Activated CD8-positive, alpha-beta memory T cell treated with anti-CD3 and anti-CD28 coated beads, Interleukin-2, amount 50 U/mL, for 24 hours (primary cell): Measurements from ENCODE around the gene ENTR1.
A peak's percentile ranks its signal among the peaks of the same experiment; 100 is the strongest.
"Not testable (repeated sequence)": the region's sequence is repeated elsewhere in the genome, so short reads cannot be mapped to it uniquely, and the experiment has no call there.

Experiments used
- DNase-seq: peaks from one replicate; pipeline ENCODE4 v3.0.0-alpha.2; 2020; ENCODE audit errors: extremely low read depth

The ENTR1 gene

DNA sequence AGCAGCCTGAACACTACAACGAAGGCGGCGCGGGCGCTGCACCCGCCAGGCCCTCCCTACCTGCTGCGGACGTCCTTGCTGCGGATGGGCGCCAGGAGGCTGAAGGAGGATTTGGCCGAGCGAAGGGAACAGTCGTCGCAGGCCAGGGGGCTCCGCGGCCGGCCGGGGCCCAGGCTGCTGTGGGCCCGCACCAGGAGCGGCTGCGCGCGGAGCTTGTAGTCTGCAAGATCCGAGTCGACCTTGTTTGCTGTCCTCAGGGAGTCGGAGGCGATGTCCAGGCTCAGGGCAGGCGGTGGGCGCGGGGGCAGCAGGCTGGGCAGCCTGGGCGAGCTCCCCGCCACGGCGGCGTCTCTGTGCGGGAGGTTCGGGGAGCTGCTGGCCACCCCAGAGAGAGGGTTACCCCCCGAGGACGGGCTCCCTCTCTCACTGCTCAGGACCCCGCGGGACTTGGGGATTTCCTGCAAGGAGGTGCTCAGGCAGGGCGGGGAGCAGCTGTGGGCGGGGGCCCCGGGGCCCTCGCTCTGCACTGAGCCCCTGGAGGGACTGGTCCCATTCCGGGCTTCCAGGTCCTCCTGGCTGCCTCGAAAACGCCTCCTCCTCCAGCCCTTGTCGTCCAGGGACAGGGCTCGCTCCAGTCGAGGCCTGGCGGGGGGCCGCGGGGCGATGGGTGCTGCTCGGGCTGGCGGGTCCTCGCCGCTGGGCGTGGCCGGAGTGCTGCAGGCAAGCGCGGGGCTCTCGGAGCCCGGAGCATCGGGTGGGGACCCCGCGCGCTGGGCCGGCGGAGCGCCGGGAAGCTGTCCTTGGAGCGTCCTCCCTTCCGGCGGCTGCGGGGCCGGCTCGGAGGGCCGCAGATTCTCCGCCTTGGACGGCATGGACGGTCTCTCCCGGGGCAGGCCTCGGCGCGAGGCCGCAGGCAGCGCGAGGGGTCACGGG is 28.4 kb upstream of the ENTR1 start:
- peak; percentile 10 for DNase-seq

DNA sequence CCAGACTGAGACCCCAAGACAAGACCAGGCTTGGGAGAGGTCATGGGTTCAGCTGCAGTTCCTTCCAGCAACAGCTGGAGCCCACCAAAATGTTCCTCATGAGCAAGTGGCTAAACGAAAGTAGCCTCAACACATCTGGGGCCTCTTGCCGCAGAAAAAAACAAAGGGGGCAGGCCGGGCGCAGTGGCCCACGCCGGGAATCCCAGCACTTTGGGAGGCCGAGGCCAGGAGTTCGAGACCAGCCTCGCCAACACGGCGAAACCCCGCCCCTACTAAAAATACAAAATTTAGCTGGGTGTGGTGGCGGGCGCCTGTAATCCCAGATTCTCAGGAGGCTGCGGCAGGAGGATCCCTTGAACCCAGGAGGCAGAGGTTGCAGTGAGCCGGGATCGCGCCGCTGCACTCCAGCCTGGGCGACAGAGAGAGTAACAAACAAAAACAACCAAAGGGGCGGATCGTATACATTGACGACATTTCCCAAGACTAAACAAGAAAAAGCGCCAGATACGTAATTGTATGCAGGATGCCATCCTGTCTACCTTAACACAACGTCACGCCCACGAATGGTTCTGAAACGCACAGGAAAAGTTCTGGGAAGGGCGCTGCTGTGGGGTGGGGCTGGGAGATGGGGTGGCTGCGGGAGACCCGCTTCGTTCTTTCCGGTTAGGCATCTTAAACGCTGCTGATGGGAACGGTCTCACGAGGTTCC is 27.6 kb upstream of the ENTR1 start:
- no peak for DNase-seq

DNA sequence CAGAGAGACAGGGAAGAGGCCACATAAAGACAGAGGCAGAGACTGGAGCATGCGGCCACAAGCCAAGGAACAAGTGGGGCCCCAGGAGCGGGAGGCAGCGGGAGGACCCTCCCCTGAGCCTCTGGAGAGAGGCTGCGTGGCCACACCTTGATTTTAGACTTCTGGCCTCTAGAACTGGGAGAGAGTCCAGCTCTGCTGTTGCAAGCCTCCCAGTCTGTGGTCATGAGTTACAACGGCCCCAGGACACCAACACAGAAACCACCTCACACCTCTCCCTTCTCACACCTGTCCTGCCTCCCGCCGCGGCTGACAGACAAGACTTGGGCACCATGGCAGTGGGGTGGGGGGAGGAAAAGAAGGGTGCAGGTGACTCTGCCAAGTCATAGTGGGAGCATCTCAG is 27.0 kb upstream of the ENTR1 start:
- no peak for DNase-seq

DNA sequence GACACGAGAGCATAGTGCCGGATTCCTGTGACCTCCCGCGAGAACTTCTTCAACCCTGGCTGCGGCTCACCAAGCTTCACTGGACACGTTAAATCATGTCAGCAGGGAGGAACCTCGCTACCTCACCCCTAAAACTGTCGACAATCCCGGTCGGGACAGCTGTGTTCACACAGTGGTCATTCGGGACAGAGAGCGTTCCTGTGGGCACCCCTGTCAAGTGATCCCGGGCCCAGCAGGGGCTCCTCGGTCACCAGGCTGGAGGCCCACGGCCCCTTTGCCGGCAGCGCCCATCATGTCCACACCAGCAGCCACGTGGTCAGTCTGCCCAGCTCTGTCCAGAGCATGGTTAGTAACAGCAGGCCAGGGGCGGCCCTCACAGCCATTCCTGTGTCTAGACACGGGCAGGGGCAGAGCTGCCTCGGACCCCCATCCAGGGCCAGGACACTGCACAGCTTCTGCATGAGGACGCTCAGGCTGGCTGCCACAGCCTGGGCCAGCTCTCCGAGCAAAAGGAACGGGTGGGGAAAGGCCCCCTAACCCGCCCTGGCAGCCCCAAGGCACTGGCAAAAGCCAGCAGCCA is 25.7 kb upstream of the ENTR1 start:
- DNase-seq, result no peak

DNA sequence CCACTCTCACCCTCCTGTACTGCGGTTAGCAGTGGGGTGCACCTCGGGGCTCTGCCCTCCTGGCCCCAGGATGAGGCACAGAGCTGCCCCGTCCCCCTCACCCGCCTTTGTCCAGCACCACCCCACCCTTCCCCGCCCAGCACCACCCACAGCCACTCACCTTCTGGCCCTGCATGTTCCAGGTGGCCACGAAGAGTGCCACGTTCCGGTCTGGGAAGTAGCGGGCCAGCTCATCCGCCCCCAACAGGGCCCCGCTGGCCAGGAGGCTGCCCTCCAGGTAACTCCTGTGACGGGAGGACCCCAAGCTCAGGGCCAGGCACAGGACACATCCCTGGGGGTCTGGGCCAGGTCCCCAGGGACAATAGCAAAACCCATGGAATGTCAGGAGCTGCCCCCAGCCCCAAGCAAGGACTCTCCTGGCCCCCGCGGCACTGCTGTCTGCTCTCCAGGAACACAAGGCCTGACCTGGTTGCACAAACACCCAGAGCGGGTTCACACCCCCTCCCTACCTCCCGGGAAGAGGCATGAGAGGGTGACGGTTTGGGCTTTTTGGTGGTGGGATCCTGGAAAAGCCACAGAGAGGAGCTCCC is 24.3 kb upstream of the ENTR1 start:
- no peak for DNase-seq

DNA sequence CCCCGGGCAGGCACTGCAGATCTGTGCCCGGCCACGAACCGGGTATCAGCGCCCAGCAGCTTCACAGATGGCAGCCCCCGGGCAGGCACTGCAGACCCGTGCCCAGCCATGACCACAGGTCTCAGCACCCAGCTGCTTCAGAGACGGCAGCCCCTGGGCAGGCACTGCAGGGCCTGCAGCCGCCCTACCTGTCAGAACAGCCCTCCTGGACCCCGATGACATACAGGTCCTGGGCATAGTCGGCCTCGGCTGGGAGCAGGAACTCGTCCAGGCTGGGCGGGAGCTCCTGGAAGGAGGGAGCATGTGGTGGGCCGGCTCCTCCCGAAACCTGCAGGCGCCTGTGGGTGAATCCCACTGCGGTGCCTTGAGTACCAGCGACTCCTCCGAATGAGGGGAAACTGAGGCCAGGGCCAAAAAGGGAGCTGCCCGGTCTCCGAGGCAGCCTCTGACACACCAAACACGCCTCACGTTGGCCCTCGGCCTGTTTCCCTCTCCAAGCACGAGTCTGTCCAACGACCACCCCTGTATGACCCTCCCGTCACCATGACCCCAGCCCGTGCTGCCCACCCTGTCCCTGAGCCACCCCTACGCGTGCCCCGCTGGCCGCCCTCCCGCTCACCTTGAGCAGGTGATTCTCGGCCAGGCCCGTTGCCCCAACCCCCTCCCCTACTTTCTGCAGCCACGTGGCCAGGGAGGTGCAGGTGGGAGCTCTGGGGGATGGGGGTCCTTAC is 23.6 kb upstream of the ENTR1 start:
- no peak for DNase-seq

DNA sequence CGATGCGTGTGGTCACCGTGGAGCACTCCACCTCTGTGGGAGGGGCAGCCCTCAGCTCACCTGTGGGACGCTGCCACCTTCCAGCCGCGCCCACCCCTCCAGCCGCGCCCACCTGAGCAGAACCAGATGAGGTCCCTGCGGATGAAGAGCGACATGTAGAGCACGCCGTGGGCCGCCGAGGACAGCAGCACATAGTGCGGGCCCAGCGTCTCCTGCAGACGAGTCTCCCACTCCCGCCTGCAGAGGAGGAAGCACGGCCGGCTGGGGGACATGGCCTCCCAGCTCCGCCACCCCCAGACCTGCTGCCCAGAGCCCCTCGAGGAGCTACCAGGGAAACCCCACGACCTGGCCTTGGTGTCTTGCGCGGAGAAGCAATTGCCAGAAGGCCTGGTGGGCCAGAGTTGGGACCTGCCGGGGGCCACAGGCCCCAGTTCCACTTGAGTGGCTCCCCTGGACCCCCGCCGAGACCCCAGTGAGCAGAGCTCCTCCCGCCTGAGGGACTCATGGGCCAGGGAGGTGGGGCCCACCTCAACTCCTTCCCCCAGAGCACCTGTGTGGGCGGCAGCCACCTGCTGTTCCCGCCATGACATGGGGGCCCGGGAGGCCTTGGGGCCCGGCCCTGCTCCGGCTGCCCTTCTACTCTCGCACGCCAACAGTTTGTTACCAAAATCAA is 22.8 kb upstream of the ENTR1 start:
- DNase-seq, result no peak

DNA sequence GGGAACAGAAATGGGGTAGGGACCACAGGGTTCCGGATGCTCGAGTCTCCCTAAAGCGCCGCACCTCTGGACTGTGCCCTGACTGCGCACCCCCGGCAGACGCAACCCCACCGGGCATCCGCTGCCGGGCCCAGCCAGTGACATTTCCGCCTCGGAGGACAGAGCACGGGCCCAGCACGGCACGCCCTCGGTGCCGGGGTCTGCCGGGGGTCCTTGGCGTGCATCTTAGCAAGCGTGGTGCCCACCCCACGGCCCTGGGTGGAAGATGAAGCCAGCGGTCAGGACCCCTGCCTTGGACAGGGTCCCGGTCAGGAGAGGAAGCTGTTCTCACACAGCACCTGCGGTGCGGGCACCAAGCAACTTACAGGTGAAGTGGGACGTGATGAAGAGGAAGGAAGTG is 22.2 kb upstream of the ENTR1 start:
- no peak for DNase-seq

DNA sequence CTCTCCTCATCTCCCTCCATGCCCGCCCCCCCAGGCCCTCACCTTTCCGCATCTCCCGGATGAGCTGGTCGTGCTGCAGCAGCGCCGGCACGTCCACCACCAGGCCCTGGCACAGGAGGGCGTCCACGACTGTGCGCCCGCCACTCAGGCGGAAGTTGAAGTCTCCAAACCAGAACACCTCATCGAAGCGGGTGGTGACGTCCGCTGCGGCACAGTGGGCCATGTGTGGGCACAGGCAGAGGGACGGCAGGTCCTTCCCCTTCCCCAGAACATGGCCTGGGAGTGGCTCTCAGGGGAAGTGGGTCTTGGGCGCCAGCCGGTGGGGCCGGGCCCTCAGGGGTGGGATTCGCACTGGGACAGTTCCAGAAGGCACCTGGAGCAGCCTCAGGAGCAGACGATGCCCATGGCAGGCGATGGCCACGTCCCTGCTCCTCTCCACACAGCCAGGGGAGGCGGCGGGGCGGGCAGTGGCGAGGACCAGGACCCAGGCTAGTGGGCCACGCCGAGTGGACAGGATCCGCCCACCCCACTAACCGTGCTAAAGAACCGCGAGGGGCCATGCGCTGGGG is 21.5 kb upstream of the ENTR1 start:
- DNase-seq, result no peak

DNA sequence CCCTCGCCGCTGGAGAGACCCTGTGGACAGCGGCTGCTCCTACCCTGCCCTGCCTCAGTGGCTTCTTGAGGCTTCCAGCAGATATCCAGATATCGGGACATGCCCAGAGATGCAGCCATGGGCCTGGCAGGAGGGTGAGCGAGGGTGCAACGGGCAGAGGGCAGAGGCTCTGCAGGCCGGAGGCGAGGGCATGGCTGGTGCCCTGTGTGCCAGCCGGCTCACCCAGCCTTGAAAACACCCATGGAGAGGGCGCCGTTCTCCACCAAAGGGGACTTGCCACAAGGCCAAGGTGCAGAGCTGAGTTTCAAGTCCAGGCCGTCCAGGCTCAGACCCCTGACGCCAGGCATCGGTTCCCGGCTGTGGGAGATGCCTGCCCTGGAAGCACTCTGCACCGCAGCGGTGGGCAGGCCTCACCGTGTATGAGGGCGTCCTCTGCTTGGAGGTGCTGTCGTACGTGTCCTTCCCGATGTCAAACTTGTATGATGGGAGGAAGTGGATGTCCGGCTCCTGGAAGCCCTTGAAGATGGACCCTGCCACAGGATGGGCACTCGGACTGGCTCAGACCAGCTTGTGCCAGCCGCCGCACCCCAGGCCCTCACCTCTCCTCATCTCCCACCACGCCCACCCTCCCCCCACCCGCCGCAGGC is 20.3 kb upstream of the ENTR1 start:
- DNase-seq, result no peak

DNA sequence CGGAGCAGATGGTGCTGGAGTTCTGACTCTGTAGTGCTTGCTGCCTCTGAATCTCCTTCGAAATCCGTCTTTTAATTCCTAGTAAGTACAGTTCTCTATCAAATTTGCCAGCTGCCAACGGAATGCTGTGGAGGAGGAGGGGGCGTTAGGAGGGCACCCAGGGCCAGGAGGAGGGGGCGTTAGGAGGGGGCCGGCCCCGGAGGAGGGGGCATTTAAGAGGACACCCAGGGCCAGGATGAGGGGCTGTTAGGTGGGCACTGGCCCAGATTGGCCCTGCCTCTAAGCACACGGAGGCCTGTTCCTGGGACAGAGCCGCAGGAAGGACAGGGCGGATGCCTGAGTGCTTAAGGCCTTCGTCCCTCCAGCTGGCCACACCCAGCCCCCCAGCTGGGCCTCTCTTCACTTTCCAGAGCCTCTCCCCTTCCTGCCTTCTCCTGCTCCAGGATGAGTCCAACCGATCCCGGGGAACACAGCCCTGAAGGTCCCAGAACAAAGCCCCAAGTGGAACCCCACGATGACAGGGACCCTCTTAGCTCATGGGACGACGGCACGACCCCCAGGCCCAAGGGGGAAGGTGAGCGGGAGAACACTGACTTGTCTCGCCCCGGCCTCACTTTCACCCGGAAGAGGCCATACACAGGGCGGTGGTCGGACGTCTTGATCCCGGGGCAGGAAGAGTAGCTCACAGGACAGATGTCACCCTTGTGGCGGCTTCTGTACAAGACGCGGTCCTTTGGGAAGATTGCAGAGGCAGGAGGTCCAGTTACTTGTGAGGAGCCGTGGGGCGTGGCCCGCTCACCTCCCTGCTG is 19.5 kb upstream of the ENTR1 start:
- no peak for DNase-seq

DNA sequence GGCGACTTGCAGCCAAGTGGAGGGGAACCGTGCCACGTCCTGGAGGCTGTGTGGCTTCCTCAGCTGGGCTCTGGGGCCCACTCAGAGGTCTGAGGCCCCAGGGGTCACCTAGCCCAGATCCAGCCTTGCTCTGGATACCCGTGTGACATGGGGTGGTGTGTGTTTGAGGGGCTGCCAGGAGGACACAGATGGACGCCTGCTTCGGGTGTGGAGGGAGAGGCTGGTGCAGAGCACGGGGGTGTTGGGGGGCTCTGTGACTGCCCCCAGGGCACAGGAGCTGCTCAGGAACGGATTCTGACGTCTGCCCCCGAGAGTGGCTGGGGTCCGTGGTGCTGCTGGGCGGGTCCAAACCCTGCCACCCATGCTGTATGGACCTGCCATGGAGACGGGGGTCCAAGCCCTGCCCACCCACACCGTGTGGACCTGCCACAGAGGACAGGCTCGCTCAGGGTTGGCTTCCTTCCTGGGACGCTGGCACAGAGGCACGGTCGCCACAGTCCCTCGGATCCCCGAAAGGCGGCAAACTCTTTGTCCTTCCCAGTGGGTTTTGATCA is 18.7 kb upstream of the ENTR1 start:
- DNase-seq, result no peak

DNA sequence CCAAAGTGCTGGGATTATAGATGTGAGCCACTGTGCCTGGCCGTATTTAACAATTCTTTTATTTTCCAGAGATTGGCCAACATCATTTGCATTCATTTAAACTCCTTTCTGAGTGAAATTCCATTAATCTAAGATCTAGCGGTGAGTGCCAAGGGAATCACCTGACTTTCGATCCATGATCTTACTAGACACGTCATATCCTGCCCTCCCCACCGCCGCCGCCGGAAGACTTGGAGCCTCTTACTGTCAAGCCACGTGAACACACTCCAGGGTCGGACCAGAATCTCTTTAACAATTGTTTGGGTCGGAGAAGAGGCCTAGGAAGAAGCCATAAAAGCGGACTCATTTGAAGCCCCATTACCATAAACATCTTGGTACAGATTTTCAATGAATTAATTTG is 16.4 kb upstream of the ENTR1 start:
- DNase-seq, result no peak

DNA sequence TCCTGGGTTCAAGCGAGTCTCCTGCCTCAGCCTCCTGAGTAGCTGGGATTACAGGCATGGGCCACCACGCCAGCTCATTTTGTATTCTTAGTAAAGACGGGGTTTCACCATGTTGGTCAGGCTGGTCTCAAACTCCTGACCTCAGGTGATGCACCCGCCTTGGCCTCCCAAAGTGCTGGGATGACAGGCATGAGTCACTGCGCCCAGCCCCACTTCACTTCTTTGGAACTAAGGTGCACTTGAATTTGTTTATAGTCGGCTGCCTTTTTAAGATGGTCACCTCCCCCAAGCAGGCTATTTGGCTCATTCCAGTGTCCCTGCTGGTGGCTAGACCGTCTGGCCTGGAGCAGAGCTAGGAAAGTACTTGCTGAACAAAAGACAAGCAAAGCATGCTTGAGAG is 15.0 kb upstream of the ENTR1 start:
- not testable (repeated sequence) for DNase-seq

DNA sequence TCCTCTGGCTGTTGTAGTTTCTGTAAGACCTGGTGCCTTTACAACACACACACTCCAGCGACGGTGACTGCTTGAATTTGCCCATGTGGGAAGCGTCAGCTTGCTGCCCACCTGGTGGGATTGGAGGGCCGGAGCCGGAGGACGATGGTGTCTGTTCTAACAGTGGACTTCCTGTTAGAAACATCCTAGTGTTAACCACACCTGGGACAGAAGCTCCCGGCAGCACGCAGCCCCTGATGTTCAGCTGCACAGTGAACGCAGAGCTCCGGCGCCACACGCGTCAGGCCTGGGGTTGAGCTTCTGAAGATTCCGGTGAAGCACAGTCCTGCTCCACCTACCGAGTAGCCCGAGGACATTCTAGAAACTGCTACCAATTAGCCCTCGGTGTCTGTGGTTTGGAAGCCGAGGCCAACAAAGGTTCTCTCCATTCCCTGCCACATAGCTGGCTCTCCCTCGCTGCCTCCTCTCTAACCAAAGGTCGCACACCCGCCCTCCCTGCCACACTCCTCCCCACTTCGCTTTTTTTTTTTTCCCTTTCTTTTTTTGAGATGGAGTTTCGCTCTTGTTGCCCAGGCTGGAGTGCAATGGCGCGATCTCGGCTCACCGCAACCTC is 14.4 kb upstream of the ENTR1 start:
- no peak for DNase-seq

DNA sequence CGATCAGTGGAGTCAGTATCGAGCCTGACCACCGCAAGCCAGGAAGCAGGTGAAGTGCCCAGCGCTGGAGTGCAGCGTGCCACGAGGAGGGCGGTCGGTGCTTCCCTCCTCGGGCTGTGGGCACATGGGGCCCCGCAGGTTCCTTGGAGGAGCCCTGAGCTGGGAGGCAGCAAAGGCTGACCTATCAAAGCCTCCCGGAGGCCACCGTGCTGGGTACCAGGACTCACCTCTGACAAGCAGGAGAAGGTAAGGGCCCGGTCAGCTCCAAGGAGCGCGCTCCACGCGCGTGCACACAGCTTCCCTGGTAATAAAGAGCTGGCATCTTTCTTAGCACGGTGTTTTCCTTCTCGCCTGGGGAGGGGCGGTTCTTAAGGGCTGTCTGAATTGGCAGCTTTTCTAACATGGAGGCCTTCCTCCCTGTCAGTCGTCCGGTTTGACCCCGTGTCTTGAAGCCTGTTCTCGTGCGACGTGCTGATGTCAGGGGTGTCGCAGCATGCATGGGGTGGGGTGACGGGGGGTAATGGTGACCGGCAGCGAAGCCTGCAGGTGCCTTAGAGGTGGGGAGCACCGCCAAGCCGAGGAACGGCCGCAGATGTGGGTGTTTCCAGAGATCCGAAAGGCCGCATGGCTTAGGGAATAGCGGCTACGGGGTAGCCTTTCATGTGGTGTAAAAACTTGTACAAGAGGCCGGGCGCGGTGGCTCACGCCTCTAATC is 13.2 kb upstream of the ENTR1 start:
- DNase-seq, result no peak

DNA sequence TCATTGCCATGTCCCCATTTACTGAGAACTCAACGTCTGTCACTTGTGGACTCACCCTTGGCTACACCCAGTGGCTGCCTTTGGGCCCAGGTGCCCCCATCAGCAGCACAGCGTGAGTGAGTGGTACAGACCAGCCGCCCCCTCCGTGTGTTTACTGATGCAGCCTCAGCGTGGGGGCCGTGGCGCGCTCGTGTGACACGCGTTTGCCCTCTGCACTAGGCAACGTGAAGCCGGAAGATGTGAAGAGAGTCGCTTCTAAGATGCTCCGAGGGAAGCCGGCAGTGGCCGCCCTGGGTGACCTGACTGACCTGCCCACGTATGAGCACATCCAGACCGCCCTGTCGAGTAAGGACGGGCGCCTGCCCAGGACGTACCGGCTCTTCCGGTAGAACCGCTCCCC is 12.5 kb upstream of the ENTR1 start:
- no peak for DNase-seq

DNA sequence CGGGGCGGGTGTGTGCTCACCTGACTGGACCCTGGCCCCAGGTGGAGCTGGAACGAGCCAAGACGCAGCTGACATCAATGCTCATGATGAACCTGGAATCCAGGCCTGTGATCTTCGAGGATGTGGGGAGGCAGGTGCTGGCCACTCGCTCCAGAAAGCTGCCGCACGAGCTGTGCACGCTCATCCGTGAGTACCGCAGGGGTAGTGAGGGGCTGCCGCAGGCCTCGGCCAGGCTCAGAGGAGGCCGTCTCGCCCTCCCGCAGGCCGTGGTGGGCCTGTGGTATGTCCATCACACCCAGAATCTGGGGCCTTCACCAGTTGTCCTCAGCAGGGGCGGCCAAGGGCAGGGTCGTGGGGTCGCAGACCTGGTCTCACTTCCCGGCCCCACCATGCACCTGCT is 11.4 kb upstream of the ENTR1 start:
- DNase-seq, result no peak
